ENCODE results near the gene NUDT6.

Gene NUDT6

DNA sequence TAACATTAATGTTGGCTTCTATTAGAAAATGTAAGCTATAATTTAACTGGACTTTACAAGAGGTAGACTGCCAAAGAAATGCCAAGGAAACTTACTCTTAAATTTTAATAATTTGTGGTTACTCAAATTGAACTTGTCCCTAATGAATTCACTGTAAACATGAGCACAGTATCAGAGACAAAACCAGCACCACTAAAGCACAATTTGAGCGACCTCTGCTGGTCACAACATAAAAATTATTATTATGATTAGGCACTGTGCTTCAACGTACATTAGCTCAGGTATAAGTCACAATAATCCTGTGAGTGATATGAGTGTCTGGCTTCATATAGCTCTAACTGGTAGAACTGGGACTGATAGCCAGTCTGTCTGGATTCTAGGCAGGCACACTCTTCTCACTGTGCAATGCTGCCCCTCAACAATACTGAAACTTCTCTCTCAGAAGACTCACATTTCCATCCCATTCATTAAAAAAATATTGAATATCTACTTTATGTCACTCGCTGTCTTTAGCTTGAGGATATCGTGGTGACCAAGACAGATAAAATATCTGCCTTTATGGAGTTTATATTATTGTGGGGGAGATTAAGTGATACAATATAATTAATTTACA, 8.0 kb downstream of the NUDT6 start:
- TF ChIP-seq, protein P1, sequence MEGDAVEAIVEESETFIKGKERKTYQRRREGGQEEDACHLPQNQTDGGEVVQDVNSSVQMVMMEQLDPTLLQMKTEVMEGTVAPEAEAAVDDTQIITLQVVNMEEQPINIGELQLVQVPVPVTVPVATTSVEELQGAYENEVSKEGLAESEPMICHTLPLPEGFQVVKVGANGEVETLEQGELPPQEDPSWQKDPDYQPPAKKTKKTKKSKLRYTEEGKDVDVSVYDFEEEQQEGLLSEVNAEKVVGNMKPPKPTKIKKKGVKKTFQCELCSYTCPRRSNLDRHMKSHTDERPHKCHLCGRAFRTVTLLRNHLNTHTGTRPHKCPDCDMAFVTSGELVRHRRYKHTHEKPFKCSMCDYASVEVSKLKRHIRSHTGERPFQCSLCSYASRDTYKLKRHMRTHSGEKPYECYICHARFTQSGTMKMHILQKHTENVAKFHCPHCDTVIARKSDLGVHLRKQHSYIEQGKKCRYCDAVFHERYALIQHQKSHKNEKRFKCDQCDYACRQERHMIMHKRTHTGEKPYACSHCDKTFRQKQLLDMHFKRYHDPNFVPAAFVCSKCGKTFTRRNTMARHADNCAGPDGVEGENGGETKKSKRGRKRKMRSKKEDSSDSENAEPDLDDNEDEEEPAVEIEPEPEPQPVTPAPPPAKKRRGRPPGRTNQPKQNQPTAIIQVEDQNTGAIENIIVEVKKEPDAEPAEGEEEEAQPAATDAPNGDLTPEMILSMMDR (IDR thresholded peaks at IDR 0.05), result peak; percentile 46 to 52
- Histone ChIP-seq H3K27me3 (no peaks in the 10 kb centered on the region), H3K27ac (no peak overlapping the region), H3K36me3 (peaks cover 0 to 8% (median 0%) of the 10 kb centered on the region in 3 donors), H3K4me3 (no peak overlapping the region), H3K4me1 (peaks cover 0 to 19% (median 0%) of the 10 kb centered on the region in 4 donors), H3K9me3 (no peaks in the 10 kb centered on the region)
- DNase-seq, result no peak
- intact Hi-C loops (cut with DNase I; ENCODE audit: low total_unique reads), result loop anchor here (10.0 kb wide), 1 partner anchor 90 kb away; the partner anchor contains the start of gene FGF2

DNA sequence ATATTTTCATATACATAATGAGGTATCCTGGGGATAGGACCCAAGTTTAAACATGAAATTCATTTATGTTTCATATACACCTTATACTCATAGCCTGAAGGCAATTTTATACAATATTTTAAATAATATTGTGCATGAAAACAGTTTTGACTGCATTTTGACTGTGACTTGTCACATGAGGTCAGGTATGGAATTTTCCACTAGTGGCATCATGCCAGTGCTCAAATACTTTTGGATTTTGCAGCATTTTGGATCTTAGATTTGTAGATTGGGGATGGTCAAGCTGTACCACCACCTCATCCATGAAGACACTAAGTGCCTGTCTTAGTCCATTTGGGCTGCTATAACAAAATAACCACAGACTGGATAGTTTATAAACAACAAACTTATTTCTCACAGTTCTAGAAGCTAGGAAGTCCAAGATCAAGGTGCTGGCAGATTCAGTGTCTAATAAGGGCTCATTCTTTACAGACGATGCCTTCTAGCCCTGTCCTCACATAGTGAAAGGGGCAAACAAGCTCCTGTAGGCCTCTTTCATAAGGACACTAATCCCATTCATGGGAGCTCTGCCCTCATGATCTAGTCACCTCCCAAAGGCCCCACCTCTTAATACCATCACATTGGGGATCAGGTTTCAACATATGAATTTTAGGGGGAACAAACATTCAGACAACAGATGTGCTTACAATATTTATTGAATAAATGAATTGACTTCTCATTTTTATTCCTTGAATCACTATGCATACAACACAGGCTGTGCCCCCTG, 9.4 kb downstream of the NUDT6 start:
- no peaks in the 10 kb centered on the region for H3K9me3 ChIP-seq
- H3K27ac ChIP-seq, result no peak overlapping the region
- no peak overlapping the region for H3K4me3 ChIP-seq
- H3K27me3 ChIP-seq, result no peaks in the 10 kb centered on the region
- H3K36me3 ChIP-seq, result peaks cover 0 to 8% (median 0%) of the 10 kb centered on the region in 3 donors
- H3K4me1 ChIP-seq, result peaks cover 0 to 20% (median 0%) of the 10 kb centered on the region in 4 donors
- intact Hi-C loops (cut with DNase I; ENCODE audit: low total_unique reads), result loop anchor here (10.0 kb wide), 1 partner anchor 88 kb away; the partner anchor contains the start of gene FGF2
- no peak for DNase-seq
- TF ChIP-seq, protein P1 (IDR thresholded peaks at IDR 0.05), result no peak

DNA sequence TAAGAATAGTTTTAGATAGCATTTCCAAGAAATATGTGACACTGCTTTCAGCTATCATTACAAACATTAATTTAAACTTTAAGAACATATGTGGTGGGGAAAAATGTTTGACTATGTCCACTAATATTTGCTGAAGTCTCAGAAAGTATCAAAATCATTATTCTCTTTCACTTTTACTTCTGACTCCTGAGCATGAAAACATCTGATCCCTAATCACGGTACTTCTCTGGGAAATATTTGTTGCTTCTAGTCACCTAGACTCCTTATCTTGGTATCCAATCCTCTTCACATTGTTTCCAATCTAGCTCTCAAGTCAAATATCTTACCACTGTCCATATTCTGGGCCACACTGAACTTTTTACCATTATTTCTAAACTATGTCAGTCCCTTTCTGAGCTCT, 10.8 kb downstream of the NUDT6 start:
- Histone ChIP-seq H3K9me3 (no peaks in the 10 kb centered on the region), H3K4me3 (no peak overlapping the region), H3K27me3 (no peaks in the 10 kb centered on the region), H3K4me1 (peaks cover 0 to 20% (median 0%) of the 10 kb centered on the region in 4 donors), H3K36me3 (peaks cover 0 to 8% (median 0%) of the 10 kb centered on the region in 3 donors), H3K27ac (no peak overlapping the region)
- TF ChIP-seq, protein P1 (IDR thresholded peaks at IDR 0.05), result no peak
- DNase-seq, result no peak
- intact Hi-C loops (cut with DNase I; ENCODE audit: low total_unique reads), result loop anchor here (10.0 kb wide), 1 partner anchor 87 kb away; the partner anchor contains the start of gene FGF2

DNA sequence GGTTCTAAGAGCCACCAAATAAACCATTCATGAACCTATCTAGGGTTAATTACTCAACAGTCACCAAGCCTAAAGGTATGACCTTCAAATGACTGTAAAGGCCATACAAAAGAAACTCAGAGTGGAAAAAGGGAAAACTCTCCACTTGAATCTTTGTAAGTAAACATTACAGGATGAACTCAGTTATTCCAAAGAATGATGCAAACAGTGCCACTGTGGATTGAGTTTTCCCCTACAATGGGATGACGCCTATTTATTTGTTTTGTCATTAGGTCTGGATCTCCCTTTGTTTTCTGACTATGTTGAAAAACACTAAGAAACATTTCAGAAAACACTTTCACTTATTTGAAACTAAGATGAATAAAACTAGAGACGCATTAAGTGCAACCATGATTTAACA, 12.7 kb downstream of the NUDT6 start:
- Histone ChIP-seq H3K4me1 (peaks cover 0 to 20% (median 0%) of the 10 kb centered on the region in 4 donors), H3K9me3 (no peaks in the 10 kb centered on the region), H3K27ac (no peak overlapping the region), H3K4me3 (no peak overlapping the region), H3K36me3 (peaks cover 0 to 8% (median 0%) of the 10 kb centered on the region in 3 donors), H3K27me3 (no peaks in the 10 kb centered on the region)
- intact Hi-C loops (cut with DNase I; ENCODE audit: low total_unique reads), result loop anchor here (10.0 kb wide), 1 partner anchor 85 kb away; the partner anchor contains the start of gene FGF2
- TF ChIP-seq, protein P1 (IDR thresholded peaks at IDR 0.05), result no peak
- DNase-seq, result no peak

DNA sequence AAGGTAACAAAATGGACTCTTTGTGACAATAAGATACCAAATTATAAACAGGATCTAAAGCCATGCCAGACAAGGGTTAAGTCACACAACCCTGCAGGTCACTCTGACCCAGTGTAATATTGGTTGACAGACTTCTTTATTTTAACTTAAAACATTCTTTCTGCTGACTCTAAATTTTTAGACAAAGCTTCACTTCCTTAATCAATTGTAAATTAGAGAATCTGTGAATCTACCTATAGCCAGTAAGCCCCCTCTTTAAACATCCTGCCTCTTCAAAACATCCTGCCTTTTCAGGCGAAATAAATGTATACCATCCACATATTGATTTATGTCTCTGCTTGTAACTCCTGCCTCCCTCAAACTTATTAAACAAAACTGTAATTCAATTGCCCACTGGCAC, 14.2 kb downstream of the NUDT6 start:
- H3K27me3 ChIP-seq, result no peaks in the 10 kb centered on the region
- no peaks in the 10 kb centered on the region for H3K9me3 ChIP-seq
- H3K36me3 ChIP-seq, result peaks cover 0 to 8% (median 0%) of the 10 kb centered on the region in 3 donors
- intact Hi-C loops (cut with DNase I; ENCODE audit: low total_unique reads), result no loop called here
- no peak overlapping the region for H3K4me3 ChIP-seq
- H3K27ac ChIP-seq, result no peak overlapping the region
- DNase-seq, result no peak
- TF ChIP-seq, protein P1 (IDR thresholded peaks at IDR 0.05), result no peak
- H3K4me1 ChIP-seq, result peaks cover 0 to 10% (median 0%) of the 10 kb centered on the region in 4 donors
